SK-N-MC (cell line): ENCODE data around the gene LARP1B.
"Not testable (repeated sequence)": the region's sequence is repeated elsewhere in the genome, so short reads cannot be mapped to it uniquely, and the experiment has no call there.

ENCODE experiments used
- EZH2 ChIP-seq: fragments of 200-600 bp; sonication (generic); IDR thresholded peaks from one replicate; pipeline ENCODE4 v1.6.1; 2017; ENCODE audit warnings: antibody characterized with exemption
- FOXP2 ChIP-seq: optimal IDR thresholded peaks from 2 replicates; pipeline ENCODE3; 2011; ENCODE audit warnings: mild to moderate bottlenecking, moderate library complexity; ENCODE audit not compliant: insufficient read depth; ENCODE audit errors: extremely low read length, control extremely low read depth
- POLR2AphosphoS5 ChIP-seq: IDR thresholded peaks from 2 replicates; pipeline ENCODE4 v1.6.1; 2012; ENCODE audit warnings: mild to moderate bottlenecking, low read depth, low read length, borderline replicate concordance

DNA sequence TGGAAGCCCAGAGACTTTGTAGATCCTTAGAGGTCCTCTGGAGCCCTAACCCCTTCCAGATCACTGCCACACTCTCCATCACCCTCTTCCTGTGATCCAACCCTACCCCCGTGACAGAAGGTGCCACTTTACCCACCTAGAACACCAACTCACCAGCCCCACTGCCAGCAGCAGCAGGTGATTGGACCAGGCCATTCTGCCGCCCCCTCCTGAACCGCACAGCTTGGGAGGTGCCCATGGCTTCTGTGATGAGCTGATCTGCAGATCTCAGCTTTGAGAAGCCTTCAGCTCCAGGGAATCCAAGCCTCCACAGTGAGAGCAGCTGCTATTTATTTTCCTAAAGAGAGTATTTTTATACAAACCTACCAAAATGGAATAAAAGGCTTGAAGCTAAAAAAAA is 95.4 kb downstream of the LARP1B start:
- TF ChIP-seq POLR2AphosphoS5, EZH2, FOXP2: not testable (repeated sequence)
